Measurements from ENCODE around the gene LHFPL3.

Gene LHFPL3

DNA sequence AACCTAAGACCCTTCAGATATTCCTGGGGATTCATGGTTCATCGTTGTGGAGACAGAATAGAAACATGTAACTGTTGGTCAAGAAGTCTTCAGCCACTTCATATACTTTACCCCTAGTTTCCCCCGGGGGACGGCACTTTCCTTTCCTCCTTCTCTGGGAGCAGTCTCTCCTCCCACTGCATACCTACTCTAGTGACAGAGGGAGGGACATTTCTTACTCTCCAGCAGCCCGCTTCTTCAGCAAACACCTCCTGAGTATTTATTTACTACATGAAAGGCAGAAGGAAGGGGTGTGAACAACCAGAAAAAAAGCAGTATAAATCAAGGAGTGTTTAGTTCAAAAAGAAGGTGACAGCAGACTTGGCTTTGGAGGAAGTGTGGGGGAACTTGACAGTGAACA is 69.0 kb downstream of the LHFPL3 start:
- Histone ChIP-seq H3K27me3 (replicated peaks) (no peaks in the 10 kb centered on the region), H3K36me3 (replicated peaks) (no peaks in the 10 kb centered on the region), H3K4me3 (ENCODE audit: low read depth, low read length) (no peak overlapping the region), H3K27ac (no peak overlapping the region)
- DNase-seq, result no peak
- in situ Hi-C loops (cut with HindIII; ENCODE audit: low pct_ligation_motif_present, low sequenced_read_pairs), result no loop called here
- TF ChIP-seq, protein P1, sequence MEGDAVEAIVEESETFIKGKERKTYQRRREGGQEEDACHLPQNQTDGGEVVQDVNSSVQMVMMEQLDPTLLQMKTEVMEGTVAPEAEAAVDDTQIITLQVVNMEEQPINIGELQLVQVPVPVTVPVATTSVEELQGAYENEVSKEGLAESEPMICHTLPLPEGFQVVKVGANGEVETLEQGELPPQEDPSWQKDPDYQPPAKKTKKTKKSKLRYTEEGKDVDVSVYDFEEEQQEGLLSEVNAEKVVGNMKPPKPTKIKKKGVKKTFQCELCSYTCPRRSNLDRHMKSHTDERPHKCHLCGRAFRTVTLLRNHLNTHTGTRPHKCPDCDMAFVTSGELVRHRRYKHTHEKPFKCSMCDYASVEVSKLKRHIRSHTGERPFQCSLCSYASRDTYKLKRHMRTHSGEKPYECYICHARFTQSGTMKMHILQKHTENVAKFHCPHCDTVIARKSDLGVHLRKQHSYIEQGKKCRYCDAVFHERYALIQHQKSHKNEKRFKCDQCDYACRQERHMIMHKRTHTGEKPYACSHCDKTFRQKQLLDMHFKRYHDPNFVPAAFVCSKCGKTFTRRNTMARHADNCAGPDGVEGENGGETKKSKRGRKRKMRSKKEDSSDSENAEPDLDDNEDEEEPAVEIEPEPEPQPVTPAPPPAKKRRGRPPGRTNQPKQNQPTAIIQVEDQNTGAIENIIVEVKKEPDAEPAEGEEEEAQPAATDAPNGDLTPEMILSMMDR (IDR thresholded peaks at IDR 0.05; ENCODE audit: low read depth, low read length, missing control alignments), result no peak

DNA sequence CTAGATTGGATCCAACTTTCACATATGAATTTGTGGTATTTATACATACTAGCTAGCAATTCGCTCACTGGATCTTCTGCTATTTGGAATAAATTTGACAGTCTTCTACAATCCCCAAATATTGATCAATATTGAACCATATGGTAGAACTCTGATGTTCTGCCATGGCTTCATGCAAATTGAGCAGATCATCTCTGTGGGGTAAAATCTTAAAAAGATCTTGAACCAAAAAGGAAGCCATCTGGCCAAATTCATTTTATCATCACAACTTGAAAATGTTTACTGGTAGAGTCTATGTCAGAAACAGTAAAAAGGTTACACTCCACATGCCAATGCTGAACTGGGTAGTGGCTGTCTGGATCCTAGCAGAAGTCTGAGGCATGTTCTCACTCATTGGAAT is 80.0 kb downstream of the LHFPL3 start:
- Histone ChIP-seq H3K27me3 (replicated peaks) (no peaks in the 10 kb centered on the region), H3K36me3 (replicated peaks) (no peaks in the 10 kb centered on the region), H3K4me3 (ENCODE audit: low read depth, low read length) (no peak overlapping the region), H3K27ac (no peak overlapping the region)
- in situ Hi-C loops (cut with HindIII; ENCODE audit: low pct_ligation_motif_present, low sequenced_read_pairs), result no loop called here
- TF ChIP-seq, protein P1 (IDR thresholded peaks at IDR 0.05; ENCODE audit: low read depth, low read length, missing control alignments), result no peak
- DNase-seq, result no peak

DNA sequence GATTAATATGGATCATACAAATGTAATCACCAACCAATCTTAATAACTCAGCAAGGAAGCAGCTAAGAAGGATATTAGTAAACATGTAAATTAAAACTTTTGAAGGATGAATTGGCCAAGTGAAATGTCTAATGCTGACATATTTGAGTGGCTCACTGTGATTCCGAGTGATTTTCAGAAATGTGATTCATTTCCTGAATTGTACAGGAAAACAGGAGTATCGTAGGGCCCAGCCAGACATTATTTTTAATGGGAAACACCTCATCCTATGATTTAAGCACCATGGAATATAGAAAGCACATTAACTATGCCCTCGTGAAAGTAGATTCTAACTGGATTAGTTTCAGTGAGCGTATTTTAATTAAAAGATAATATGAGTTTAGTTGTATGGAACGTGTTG is 82.3 kb downstream of the LHFPL3 start:
- in situ Hi-C loops (cut with HindIII; ENCODE audit: low pct_ligation_motif_present, low sequenced_read_pairs), result no loop called here

DNA sequence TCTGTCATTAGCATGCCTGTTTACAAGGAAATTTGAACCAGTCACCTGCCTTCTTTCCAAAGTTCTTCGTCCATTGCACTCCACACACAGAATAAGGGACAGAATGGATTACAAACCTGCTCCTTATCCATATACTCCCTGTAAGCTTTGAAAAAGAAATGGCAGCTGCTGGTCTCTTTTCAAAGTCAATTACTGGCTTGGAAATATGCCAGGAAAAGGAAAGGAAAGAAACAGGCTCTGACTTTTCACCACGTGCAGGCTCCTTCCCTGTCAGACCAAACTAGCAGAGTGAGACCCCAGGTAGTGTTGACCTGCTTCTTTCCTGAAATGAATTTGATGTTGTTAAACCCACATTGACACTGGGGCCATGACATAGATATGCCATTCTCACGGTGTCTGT is 84.5 kb downstream of the LHFPL3 start:
- Histone ChIP-seq H3K36me3 (replicated peaks) (no peaks in the 10 kb centered on the region), H3K27ac (no peak overlapping the region), H3K4me3 (ENCODE audit: low read depth, low read length) (no peak overlapping the region), H3K27me3 (replicated peaks) (no peaks in the 10 kb centered on the region)
- in situ Hi-C loops (cut with HindIII; ENCODE audit: low pct_ligation_motif_present, low sequenced_read_pairs), result no loop called here
- DNase-seq, result no peak
- TF ChIP-seq, protein P1 (IDR thresholded peaks at IDR 0.05; ENCODE audit: low read depth, low read length, missing control alignments), result no peak

More for the DNA sequence above, 82.3 kb downstream of the LHFPL3 start:
- DNase-seq, result no peak
- H3K36me3 ChIP-seq (replicated peaks), result no peaks in the 10 kb centered on the region
- no peak overlapping the region for H3K27ac ChIP-seq
- H3K27me3 ChIP-seq (replicated peaks), result no peaks in the 10 kb centered on the region
- TF ChIP-seq, protein P1 (IDR thresholded peaks at IDR 0.05; ENCODE audit: low read depth, low read length, missing control alignments), result no peak
- H3K4me3 ChIP-seq (ENCODE audit: low read depth, low read length), result no peak overlapping the region

DNA sequence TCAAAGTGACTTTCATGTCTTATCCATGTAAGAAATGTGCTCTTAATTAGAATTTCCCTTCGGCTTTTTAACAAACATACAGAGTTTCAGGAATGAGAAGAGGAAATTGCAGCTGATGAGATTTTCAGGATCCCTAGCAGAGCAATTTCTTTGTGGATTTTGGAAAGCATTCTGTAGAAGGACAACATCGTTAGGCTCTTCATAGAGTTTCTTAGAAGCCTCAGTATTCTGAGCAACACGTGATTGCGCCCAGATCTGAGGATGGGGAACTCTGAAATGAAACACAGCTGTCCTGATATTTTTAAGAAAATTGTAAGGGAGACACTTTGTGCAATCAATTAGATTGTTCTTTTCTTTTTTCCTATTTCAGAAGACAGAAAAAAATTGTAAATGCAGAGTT is 85.8 kb downstream of the LHFPL3 start:
- Histone ChIP-seq H3K27ac (no peak overlapping the region), H3K4me3 (ENCODE audit: low read depth, low read length) (no peak overlapping the region), H3K36me3 (replicated peaks) (no peaks in the 10 kb centered on the region), H3K27me3 (replicated peaks) (no peaks in the 10 kb centered on the region)
- TF ChIP-seq, protein P1 (IDR thresholded peaks at IDR 0.05; ENCODE audit: low read depth, low read length, missing control alignments), result no peak
- DNase-seq, result no peak
- in situ Hi-C loops (cut with HindIII; ENCODE audit: low pct_ligation_motif_present, low sequenced_read_pairs), result no loop called here

DNA sequence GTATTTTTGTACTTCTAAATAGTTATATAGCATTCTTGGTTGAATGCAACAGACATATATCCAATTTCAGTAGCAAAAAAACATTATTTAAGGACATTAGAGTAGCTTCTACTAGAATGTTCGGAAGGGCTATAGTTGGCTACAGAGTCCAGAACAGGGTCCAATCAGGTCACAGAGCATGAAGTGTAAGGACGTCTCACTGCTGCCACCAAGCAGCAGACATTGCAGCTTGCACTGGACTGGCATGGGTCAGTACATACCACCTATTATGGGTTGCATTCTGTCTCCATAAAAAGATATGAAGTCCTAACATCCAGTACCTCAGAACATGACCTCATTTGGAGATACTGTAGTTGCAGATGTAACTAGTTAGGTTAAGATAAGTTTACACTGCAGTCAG is 87.3 kb downstream of the LHFPL3 start:
- Histone ChIP-seq H3K27me3 (replicated peaks) (no peaks in the 10 kb centered on the region), H3K36me3 (replicated peaks) (no peaks in the 10 kb centered on the region), H3K4me3 (ENCODE audit: low read depth, low read length) (no peak overlapping the region), H3K27ac (no peak overlapping the region)
- no peak for DNase-seq
- TF ChIP-seq, protein P1 (IDR thresholded peaks at IDR 0.05; ENCODE audit: low read depth, low read length, missing control alignments), result no peak
- in situ Hi-C loops (cut with HindIII; ENCODE audit: low pct_ligation_motif_present, low sequenced_read_pairs), result no loop called here

All from brain microvascular endothelial cell (primary cell).